Suprapubic skin (tissue), 4 donors: ENCODE data around the gene ARHGAP6.

ENCODE experiments used
- EP300 ChIP-seq: sonication (generic); formaldehyde crosslinking; IDR thresholded peaks from one replicate; pipeline ENCODE4 v1.6.1; 2017; ENCODE audit warnings: antibody characterized with exemption
- POLR2A ChIP-seq, 2 donors: fragments of 450-650 bp; IDR thresholded peaks; one replicate each; pipeline ENCODE4 v1.6.1; 2017; ENCODE audit warnings: antibody characterized with exemption in 2 of 2, mild to moderate bottlenecking in 2 of 2, moderate library complexity in 2 of 2
- POLR2AphosphoS5 ChIP-seq, 3 donors: sonication (generic); formaldehyde crosslinking; IDR thresholded peaks; one replicate each; pipeline ENCODE4 v1.6.1; 2017; ENCODE audit warnings: antibody characterized with exemption in 3 of 3
- TF ChIP-seq, protein P1 (sequence below), 2 donors: fragments of 200-600 bp in 1 of 2; fragments of 450-650 bp in 1 of 2; sonication (generic) in 1 of 2; IDR thresholded peaks; one replicate each; pipeline ENCODE4 v1.5.1; 2016 to 2019; ENCODE audit warnings: antibody characterized with exemption in 2 of 2, mild to moderate bottlenecking in 1 of 2, moderate library complexity in 1 of 2

DNA sequence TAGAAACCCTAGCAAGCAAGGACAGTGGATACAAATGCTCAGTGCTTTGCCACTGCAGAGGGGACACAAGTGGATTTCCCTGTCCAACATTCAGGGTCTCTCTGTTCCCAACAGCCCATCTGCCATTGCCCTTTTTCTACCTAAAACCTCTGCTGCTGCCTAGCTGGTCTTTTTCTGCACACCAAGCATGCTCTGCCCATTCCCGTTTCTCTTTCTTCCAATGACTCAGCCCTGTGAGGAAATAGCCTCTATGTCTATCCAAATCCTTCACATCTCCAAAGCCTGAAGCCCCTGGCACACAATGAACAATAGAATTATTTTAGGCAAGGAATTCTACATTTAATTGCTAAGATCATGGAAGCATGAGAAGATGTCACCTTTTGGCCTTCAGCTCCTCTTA lies 378.2 kb downstream of the ARHGAP6 start:
- TF ChIP-seq, protein P1, sequence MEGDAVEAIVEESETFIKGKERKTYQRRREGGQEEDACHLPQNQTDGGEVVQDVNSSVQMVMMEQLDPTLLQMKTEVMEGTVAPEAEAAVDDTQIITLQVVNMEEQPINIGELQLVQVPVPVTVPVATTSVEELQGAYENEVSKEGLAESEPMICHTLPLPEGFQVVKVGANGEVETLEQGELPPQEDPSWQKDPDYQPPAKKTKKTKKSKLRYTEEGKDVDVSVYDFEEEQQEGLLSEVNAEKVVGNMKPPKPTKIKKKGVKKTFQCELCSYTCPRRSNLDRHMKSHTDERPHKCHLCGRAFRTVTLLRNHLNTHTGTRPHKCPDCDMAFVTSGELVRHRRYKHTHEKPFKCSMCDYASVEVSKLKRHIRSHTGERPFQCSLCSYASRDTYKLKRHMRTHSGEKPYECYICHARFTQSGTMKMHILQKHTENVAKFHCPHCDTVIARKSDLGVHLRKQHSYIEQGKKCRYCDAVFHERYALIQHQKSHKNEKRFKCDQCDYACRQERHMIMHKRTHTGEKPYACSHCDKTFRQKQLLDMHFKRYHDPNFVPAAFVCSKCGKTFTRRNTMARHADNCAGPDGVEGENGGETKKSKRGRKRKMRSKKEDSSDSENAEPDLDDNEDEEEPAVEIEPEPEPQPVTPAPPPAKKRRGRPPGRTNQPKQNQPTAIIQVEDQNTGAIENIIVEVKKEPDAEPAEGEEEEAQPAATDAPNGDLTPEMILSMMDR (IDR thresholded peaks at IDR 0.05), result no peak
- TF ChIP-seq POLR2AphosphoS5 (IDR thresholded peaks at IDR 0.05), result no peak
- TF ChIP-seq EP300, result no peak
- no peak for TF ChIP-seq POLR2A (IDR thresholded peaks at IDR 0.05)
